Measurements from ENCODE around the gene PPP1R37.

PPP1R37 gene

DNA sequence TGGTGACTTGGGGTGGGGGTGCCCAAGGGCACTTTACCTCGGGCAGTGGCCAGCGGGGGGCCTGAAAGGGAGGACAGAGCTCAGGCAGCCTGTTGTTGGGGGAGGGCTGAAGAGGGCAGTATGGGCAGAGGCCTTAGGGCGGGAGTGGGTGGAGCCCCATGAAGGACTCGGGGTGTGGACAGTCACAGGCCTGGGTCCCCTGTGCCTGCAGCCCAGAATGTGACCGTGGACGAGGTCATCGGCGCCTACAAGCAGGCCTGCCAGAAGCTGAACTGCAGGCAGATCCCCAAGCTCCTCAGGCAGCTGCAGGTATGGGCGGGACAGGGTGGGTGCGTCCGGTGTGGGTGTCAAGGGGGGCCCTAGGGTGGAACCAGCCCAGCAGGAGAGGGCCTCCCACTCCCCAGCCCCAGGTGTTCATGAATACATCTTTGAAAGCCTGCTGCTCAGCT lies 45.3 kb downstream of the PPP1R37 start:
- DNase-seq = no peak

GRCh38 chr19:45139286-45140143 lies 46.5 kb downstream of the PPP1R37 start:
- no peak for DNase-seq

DNA sequence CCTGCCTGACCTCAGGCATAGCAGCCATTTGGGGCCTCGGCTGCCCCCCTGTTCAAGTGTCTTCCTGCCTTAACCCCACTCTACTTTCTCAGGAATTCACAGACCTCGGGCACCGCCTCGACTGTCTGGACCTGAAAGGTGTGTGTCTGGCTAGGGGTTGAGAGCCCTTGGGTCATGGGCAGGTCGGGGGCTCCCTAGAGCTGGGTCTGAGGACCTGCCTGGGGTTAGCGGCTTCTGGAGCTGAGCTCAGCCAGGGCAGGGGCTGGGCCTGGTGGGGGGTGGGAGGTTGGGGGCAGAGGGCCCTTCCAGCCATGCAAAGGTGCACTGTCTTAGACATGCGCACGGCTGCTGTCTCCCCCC lies 47.1 kb downstream of the PPP1R37 start:
- DNase-seq = no peak

GRCh38 chr19:45140533-45140932 lies 47.6 kb downstream of the PPP1R37 start:
- DNase-seq = no peak

DNA sequence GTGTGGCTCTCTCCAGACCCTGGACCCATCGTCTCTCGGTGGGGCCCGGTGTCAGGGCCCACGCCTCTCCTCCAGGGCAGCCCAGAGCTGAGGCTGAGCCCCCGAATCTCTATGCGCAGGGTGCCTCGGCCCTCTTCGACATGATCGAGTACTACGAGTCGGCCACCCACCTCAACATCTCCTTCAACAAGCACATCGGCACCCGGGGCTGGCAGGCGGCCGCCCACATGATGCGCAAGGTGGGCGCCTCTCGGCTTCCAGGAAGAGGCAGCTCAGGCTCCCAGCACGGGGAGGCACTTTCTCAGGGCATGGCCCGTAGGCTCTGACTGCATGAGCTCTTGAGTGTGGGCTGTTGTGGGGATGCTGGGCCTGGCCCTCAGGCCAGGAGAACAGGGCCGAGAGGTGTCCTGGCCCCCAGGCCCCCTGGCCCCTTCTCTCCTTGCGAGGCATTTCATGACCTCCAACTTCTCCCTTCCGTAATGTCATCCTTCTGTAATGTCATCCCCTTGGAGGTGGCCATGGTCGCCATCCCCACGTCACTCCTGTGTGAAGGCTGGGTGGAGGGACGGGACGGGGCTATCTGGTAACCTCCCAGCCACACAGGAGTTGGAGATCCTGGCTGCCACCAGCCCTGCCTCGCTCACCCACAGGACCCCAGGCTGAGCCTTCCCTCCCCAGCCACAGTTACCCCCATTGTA lies 48.4 kb downstream of the PPP1R37 start:
- no peak for DNase-seq

GRCh38 chr19:45142016-45142725 lies 49.2 kb downstream of the PPP1R37 start:
- DNase-seq = no peak

GRCh38 chr19:45142726-45143110 lies 49.7 kb downstream of the PPP1R37 start:
- no peak for DNase-seq

GRCh38 chr19:45144431-45145269 lies 51.7 kb downstream of the PPP1R37 start:
- DNase-seq = no peak

DNA sequence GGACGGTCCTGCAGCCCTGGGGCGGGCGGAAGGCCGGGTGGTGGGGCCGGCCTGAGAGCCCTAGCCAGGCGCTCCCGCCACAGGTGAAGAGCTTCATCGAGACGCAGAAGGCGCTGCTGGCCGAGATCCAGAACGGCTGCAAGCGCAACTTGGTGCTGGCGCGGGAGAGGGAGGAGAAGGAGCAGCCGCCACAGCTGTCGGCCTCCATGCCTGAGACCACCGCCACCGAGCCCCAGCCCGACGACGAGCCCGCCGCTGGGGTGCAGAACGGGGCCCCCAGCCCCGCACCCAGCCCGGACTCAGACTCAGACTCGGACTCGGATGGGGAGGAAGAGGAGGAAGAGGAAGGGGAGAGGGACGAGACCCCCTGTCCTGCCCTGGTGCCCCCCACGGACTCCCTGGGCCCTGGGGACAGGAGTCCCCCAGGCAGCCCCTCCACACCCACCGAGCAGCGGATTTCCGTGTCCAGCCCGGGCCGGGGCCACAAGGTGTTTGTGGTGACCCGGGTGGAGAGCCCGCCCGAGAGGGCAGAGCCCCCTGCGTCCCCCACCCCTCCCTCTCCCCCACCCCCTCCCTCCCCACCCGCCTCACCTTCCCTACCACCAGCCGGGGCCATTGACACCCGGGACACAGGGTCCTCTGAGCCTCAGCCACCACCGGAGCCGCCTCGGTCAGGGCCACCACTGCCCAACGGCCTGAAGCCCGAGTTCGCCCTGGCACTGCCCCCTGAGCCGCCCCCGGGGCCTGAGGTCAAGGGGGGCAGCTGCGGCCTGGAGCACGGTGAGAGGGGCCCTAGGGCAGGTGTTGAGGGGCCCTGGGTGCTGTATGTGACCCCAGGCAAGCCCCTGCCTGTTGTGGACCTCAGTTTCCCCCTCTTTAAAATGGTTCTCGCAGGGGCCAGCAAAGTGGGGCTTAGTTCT lies 52.6 kb downstream of the PPP1R37 start:
- DNase-seq = no peak

- DNase-seq = no peak
Observed at GRCh38 chr19:45146251-45146650, 53.3 kb downstream of the PPP1R37 start.

- no peak for DNase-seq
Observed at GRCh38 chr19:45146741-45147205, 53.8 kb downstream of the PPP1R37 start.

DNA sequence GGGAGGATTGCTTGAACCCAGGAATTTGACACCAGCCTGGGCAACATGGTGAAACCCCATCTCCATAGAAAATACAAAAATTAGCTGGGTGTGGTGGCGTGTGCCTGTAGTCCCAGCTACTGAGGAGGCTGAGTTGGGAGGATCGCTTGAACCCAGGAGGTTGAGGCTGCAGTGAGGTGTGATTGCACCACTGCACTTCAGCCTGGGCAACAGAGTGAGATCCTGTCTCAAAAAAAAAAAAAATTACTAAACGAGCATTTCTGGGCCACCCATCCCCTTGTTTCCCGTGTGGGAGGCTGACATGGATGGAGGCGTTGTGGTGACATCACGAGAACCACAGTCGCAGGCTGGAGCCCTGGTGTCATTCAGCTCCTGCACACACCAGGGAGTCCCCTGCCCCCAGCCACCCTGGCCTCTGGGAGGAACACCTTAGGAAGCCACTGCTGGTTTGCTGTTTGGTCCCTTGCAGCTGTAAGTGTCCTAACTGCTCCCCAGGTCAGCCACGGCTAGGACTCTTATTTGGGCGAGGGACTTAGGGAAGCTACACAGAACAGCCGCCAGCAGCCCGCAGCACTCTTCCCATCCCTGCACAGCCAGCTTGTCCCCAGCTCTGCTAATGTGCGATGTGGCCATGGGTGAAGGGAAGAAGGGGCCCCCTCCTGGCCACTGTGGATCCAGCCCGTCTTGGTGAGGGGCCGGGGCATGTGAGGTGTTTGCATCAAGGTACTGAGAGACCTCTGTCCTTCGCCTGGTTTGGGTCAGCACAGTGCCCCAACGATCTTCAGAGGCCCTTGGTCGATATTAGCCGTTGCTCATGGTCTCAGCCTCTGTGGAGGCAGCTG lies 55.1 kb downstream of the PPP1R37 start:
- DNase-seq = no peak

GRCh38 chr19:45149129-45149528 lies 56.1 kb downstream of the PPP1R37 start:
- no peak for DNase-seq

- no peak for DNase-seq
Observed at GRCh38 chr19:45150180-45150579, 57.2 kb downstream of the PPP1R37 start.

DNA sequence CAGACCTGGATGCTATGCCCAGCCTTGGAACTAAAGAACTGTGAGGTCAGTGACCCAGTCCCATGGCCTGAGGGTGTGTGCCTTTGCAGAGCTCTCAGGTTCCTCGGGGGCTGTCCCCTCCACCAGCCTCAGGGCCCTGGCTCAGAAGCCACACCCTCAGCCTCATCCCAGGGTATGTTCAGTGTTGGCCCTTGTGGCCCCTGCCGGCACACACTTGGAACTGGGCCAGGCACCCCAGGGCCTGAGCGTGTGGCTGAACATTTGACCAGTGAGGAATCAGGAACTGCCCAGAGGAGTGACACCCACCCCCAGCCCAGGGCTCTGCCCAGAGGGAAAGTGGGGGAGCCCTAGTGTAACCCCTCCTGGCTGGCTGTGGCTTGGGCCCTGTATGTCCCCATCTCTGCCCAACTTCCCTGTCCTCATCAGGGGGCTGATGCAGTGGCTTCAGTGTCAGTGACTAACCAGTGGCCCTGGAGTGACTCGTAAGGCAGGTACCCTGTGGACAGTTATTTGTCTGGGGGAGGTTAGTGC lies 57.8 kb downstream of the PPP1R37 start:
- no peak for DNase-seq

DNA sequence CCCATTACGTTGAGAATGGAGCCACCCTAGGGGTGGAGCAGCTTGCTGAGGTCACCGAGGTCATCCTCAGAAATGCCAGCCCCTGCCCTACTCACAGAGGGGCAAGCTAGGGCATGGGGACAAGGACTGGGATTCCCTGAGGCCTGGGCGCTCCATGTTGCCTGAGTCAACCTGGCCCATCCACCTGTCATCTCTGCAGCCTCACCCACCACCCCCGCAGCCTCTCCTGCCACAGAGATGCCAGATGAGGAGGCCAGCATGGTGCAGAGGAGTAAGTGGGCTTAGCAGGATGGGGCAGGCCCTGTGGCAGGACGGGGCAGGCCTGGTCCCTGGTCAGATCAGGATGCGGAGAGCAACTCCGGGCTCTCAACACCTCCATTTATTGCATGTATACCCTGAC lies 58.3 kb downstream of the PPP1R37 start:
- no peak for DNase-seq

- no peak for DNase-seq
Observed at GRCh38 chr19:45151821-45152503, 59.0 kb downstream of the PPP1R37 start.

GRCh38 chr19:45152504-45153338 lies 59.7 kb downstream of the PPP1R37 start:
- DNase-seq = peak; percentile 37

Data from fibroblast of skin of abdomen (primary cell).